Transverse colon (tissue), 4 donors: Measurements from ENCODE around the gene JAM3.

Experiments used
- EP300 ChIP-seq: sonication (generic); formaldehyde crosslinking; IDR thresholded peaks from one replicate; pipeline ENCODE4 v1.6.1; 2017; ENCODE audit warnings: antibody characterized with exemption, low read depth
- POLR2A ChIP-seq: fragments of 450-650 bp; IDR thresholded peaks from one replicate; pipeline ENCODE4 v1.6.1; 2016; ENCODE audit warnings: antibody characterized with exemption, mild to moderate bottlenecking, moderate library complexity
- POLR2AphosphoS5 ChIP-seq, 3 donors: sonication (generic); formaldehyde crosslinking; IDR thresholded peaks; one replicate each; pipeline ENCODE4 v1.6.1; 2016; ENCODE audit warnings: antibody characterized with exemption in 3 of 3
- TF ChIP-seq, protein P1 (sequence below), 5 experiments: fragments of 200-600 bp in 3 of 5; fragments of 450-650 bp in 2 of 5; sonication (generic) in 3 of 5; IDR thresholded peaks; 1 replicate in 2 of 5; 2 replicates in 3 of 5; pipeline ENCODE4 v1.5.1; 2016 to 2017; ENCODE audit warnings: antibody characterized with exemption in 5 of 5, inconsistent platforms in 3 of 5, mild to moderate bottlenecking in 2 of 5, moderate library complexity in 1 of 5

DNA sequence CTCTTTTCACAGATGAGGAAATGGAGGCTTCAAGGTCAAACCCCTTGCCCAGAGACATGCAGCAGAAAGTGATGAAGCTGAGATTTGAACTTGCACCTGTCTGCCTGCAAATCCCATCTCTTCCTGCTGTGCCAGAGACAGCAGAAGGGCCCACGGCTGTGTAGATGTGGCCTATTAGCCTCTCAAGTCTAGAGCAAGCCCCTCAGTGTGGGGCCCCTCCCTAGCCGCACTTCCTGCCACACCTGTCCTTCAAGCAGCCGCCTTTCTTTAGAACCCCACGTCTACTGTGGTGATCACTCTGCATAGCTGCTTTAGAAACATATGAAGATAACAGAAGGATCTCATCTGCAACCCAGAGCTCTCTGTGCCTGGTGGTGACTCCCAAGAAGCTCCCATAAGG is 41.2 kb upstream of the JAM3 start:
- TF ChIP-seq, protein P1, sequence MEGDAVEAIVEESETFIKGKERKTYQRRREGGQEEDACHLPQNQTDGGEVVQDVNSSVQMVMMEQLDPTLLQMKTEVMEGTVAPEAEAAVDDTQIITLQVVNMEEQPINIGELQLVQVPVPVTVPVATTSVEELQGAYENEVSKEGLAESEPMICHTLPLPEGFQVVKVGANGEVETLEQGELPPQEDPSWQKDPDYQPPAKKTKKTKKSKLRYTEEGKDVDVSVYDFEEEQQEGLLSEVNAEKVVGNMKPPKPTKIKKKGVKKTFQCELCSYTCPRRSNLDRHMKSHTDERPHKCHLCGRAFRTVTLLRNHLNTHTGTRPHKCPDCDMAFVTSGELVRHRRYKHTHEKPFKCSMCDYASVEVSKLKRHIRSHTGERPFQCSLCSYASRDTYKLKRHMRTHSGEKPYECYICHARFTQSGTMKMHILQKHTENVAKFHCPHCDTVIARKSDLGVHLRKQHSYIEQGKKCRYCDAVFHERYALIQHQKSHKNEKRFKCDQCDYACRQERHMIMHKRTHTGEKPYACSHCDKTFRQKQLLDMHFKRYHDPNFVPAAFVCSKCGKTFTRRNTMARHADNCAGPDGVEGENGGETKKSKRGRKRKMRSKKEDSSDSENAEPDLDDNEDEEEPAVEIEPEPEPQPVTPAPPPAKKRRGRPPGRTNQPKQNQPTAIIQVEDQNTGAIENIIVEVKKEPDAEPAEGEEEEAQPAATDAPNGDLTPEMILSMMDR (IDR thresholded peaks at IDR 0.05), result no peak
- TF ChIP-seq POLR2A (no peak), EP300 (no peak), POLR2AphosphoS5 (IDR thresholded peaks at IDR 0.05) (no peak)
